Ovary (tissue), 3 donors: ENCODE results near the gene RMDN2.

ENCODE experiments used
- CTCF ChIP-seq, 3 donors: fragments of 450-650 bp in 2 of 3; fragments of 200-600 bp in 1 of 3; IDR thresholded peaks; one replicate each; pipeline versions ENCODE4 v1.5.1 to v1.8.0; 2016 to 2022; ENCODE audit warnings: antibody characterized with exemption in 3 of 3, mild to moderate bottlenecking in 1 of 3
- EP300 ChIP-seq: sonication (generic); formaldehyde crosslinking; IDR thresholded peaks from one replicate; pipeline ENCODE4 v1.6.1; 2017; ENCODE audit warnings: antibody characterized with exemption
- POLR2A ChIP-seq: fragments of 450-650 bp; IDR thresholded peaks from one replicate; pipeline ENCODE4 v1.6.1; 2017; ENCODE audit warnings: antibody characterized with exemption, mild to moderate bottlenecking, moderate library complexity
- donor health status: DM: no; HTN: no; CAD: no.

- TF ChIP-seq CTCF (IDR thresholded peaks at IDR 0.05), result no peak
- TF ChIP-seq POLR2A, result no peak
- TF ChIP-seq EP300, result no peak
Observed at GRCh38 chr2:37915773-37916172, 9.3 kb upstream of the RMDN2 start.
